ENCODE measurements around the gene P2RY14. TPM values are rescaled to one million over a fixed set of nuclear protein-coding genes. Genes with fewer than 3 reads are reported as not detected.

Gene P2RY14
- total RNA-seq, 1 donor from 2014 or later = not detected

DNA sequence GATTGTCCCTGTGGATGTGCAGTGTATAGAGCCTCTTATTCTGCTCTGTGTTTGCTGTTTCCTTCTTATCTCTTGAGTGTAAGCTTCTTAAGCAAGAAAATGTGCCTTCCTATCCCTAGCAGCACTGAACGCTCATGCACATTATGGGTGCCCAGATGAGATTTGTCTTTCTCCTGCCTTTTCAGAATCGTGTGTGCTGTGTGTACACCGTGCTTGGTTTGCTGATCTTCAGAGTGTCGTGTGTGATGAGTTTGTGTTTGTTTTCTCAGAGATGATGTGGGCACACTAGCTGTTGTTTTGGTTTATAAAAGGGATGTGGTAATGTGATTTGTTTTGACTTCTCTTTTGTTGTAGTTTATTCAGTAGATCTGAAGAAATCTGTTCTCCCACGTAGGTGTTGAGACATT lies 95.1 kb downstream of the P2RY14 start:
- DNase-seq (ENCODE audit: low read depth) = no peak
- Histone ChIP-seq H3K27me3 (ENCODE audit: control insufficient read depth, insufficient read depth, low read length) (no peaks in the 10 kb centered on the region), H3K36me3 (ENCODE audit: control insufficient read depth, insufficient read depth, low read length) (no peaks in the 10 kb centered on the region), H3K4me3 (ENCODE audit: low read depth, low read length) (no peak overlapping the region)
- TF ChIP-seq, protein P1, sequence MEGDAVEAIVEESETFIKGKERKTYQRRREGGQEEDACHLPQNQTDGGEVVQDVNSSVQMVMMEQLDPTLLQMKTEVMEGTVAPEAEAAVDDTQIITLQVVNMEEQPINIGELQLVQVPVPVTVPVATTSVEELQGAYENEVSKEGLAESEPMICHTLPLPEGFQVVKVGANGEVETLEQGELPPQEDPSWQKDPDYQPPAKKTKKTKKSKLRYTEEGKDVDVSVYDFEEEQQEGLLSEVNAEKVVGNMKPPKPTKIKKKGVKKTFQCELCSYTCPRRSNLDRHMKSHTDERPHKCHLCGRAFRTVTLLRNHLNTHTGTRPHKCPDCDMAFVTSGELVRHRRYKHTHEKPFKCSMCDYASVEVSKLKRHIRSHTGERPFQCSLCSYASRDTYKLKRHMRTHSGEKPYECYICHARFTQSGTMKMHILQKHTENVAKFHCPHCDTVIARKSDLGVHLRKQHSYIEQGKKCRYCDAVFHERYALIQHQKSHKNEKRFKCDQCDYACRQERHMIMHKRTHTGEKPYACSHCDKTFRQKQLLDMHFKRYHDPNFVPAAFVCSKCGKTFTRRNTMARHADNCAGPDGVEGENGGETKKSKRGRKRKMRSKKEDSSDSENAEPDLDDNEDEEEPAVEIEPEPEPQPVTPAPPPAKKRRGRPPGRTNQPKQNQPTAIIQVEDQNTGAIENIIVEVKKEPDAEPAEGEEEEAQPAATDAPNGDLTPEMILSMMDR (IDR thresholded peaks at IDR 0.05; ENCODE audit: insufficient read depth, low read length, poor library complexity, severe bottlenecking) = no peak

DNA sequence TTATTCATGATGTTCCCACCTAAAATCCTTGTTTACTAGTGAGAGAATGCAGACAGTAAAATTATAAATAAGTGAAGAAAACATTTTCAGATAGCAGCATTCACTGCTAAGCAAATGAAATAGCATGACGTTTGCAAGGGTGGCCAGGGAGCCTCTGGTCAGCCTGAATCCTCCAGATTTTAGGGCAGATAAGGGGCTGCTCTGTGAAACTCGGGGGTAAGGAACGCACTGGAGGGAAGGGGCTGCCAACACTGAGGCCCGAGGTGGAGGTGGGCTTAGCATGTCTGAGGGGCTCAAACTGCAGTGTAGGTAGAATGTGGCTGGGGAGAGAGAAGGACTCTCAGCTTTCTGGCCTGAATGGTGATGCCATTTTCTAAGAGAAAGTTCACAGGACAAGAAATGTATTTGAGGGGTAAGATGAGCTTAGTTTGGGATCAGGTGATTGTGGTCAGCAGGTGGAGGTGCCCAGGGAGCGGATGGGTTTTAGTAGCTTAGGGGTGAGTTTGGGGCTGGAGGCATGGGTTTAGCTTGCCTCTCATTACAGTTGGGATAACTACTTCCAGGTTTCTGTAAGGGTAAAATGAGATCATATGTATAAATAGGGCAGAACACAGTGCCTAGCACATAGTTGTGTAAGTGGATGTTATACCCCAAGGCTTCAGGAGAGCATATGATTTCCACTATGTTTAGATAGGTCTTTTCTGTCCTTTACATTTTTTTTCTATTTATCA lies 95.8 kb downstream of the P2RY14 start:
- H3K27me3 ChIP-seq (ENCODE audit: control insufficient read depth, insufficient read depth, low read length) = no peaks in the 10 kb centered on the region
- no peaks in the 10 kb centered on the region for H3K36me3 ChIP-seq (ENCODE audit: control insufficient read depth, insufficient read depth, low read length)
- TF ChIP-seq, protein P1 (IDR thresholded peaks at IDR 0.05; ENCODE audit: insufficient read depth, low read length, poor library complexity, severe bottlenecking) = no peak
- DNase-seq (ENCODE audit: low read depth) = no peak
- no peak overlapping the region for H3K4me3 ChIP-seq (ENCODE audit: low read depth, low read length)

DNA sequence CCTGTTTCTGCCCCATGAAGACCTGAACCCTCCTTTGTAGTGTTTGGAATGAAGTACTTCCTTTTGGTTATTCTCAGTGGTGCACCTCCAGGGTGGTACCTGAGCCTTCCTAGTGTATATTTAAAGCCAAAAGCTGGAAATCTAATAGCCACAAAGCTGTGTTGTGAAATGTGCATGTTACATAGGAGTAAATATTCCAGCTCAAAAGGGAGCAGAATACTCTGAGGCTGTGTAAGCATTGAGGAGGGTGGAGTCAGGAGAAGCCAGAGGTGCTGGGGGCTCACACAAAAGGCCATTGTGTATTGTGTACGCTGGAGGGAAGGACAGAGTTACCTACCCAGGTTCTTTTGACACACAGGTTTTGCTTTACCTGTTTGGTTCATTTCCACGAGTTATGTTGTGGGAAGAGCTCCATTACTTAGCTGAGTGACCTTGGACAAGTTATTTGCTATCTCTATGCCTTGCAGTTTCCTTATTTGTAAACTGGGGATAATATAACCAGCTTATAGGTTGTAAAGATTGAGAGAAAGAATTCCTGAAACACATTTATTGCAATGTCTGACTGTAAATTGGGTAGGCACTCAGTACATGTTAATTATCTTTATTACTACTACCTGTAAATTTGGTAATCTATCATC lies 100.0 kb downstream of the P2RY14 start:
- no peak for DNase-seq (ENCODE audit: low read depth)
- H3K4me3 ChIP-seq (ENCODE audit: low read depth, low read length) = no peak overlapping the region
- TF ChIP-seq, protein P1 (IDR thresholded peaks at IDR 0.05; ENCODE audit: insufficient read depth, low read length, poor library complexity, severe bottlenecking) = no peak
- H3K27me3 ChIP-seq (ENCODE audit: control insufficient read depth, insufficient read depth, low read length) = no peaks in the 10 kb centered on the region
- H3K36me3 ChIP-seq (ENCODE audit: control insufficient read depth, insufficient read depth, low read length) = no peaks in the 10 kb centered on the region

DNA sequence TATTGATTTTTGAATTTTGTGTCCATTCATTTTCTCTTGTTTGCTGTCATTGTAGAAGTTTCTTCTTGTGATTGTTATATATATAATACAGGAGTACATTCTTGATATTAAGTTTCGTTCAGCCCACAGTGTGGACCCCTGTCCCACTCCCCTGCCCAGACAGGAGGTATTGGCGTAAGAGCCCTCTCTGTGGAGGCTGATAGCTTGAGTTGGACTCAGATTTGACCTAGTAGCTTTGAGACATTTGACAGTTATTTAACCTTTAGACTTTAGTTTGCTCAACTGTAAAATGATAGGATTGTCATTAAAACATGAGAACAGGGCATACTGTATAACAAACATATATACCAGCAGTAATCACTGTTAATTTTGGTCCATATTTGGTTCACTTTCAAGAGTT lies 102.4 kb downstream of the P2RY14 start:
- DNase-seq (ENCODE audit: low read depth) = no peak
- Histone ChIP-seq H3K4me3 (ENCODE audit: low read depth, low read length) (no peak overlapping the region), H3K27me3 (ENCODE audit: control insufficient read depth, insufficient read depth, low read length) (no peaks in the 10 kb centered on the region), H3K36me3 (ENCODE audit: control insufficient read depth, insufficient read depth, low read length) (no peaks in the 10 kb centered on the region)
- TF ChIP-seq, protein P1 (IDR thresholded peaks at IDR 0.05; ENCODE audit: insufficient read depth, low read length, poor library complexity, severe bottlenecking) = no peak

DNA sequence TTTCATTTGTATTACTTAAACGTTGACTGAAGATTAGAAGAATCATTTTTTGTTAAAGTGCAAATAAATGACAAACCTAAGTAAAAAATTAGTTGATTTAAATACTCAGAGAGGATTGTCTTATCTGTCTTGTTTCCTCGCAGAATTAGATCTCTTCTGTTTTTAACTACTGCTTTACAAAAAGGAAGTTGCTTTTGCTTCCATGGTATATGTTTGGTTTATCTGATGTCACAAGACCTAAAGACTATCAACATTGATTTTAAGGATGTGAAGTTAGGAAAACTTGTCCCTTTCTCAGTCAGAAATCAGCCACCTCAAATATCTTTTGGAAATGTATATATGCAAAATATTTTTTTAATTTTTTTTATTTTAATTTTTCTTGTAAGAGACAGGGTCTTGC lies 104.0 kb downstream of the P2RY14 start:
- no peak overlapping the region for H3K4me3 ChIP-seq (ENCODE audit: low read depth, low read length)
- no peak for DNase-seq (ENCODE audit: low read depth)
- H3K27me3 ChIP-seq (ENCODE audit: control insufficient read depth, insufficient read depth, low read length) = no peaks in the 10 kb centered on the region
- TF ChIP-seq, protein P1 (IDR thresholded peaks at IDR 0.05; ENCODE audit: insufficient read depth, low read length, poor library complexity, severe bottlenecking) = no peak
- no peaks in the 10 kb centered on the region for H3K36me3 ChIP-seq (ENCODE audit: control insufficient read depth, insufficient read depth, low read length)
